Measurements from ENCODE around the gene SAMD4A. TPM values are rescaled to one million over a fixed set of nuclear protein-coding genes. Genes with fewer than 3 reads are reported as not detected.
A peak's percentile ranks its signal among the peaks of the same experiment; 100 is the strongest.

The SAMD4A gene
- total and polyA plus RNA-seq, 4 donors = 17.5 to 31.6 (median 24.5) TPM

- no peaks in the 10 kb centered on the region for H3K9me3 ChIP-seq (ENCODE audit: control insufficient read depth, insufficient read depth, low read length)
- no peaks in the 10 kb centered on the region for H3K4me1 ChIP-seq (ENCODE audit: control insufficient read depth, insufficient read depth, low read length)
- H3K27ac ChIP-seq (ENCODE audit: low read depth, low read length) = no peak overlapping the region
- WGBS (ENCODE audit: insufficient coverage) = 82% methylated on average over 9 of the region's 12 CpGs
- no peak overlapping the region for H3K4me3 ChIP-seq (ENCODE audit: low read depth, low read length)
- peaks cover 42% of the 10 kb centered on the region for H3K36me3 ChIP-seq (ENCODE audit: control insufficient read depth, insufficient read depth, low read length)
- DNase-seq (ENCODE audit: low read depth in 4 of 6, low spot score in 6 of 6) = no peak
- no peaks in the 10 kb centered on the region for H3K27me3 ChIP-seq (ENCODE audit: control insufficient read depth, insufficient read depth, low read length)
Measured at GRCh38 chr14:54763761-54764160, 196.8 kb downstream of the SAMD4A start.

DNA sequence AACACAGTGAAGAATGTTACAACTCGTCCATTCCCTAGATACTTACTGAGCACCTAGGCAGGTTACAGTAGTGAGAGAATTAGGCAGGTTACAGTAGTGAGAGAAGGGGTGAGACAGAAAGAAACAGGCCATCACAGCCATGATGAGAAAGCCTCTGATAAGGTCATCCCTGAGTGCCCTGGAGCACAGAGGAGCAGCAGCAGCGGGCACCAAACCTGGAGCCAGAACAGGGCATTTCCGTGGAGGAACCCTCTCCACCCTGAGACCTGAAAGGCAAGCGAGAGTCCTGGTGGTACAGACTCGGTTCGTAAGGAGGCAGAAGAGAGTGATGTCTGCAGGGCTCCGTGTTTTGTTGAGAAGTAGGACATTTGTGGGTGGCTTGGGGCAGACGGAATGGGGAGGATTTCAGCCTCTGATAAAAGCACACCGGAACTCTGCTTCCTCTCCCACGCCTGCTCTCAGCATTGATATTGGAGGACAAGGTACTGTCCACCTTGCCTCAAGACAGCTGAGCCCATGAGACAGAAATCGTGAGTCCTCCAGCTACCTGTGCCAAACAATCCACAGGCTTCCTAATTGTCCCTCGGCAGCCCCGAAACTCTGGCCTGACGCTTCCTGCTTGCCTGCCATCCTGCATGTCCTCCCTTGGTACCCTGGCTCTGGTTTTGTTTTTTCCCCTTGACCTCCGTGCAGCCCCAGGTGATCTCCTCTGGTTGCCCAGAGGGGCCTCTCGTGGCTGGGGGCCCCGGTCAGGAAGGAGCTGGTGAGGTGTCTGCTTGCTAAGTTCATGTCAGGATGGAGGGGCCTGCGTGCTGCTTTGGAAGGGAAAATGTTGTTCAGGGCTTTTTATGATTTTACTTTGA lies 199.6 kb downstream of the SAMD4A start:
- Histone ChIP-seq H3K36me3 (ENCODE audit: control insufficient read depth, insufficient read depth, low read length) (peaks cover 32% of the 10 kb centered on the region), H3K4me3 (ENCODE audit: low read depth, low read length) (no peak overlapping the region), H3K4me1 (ENCODE audit: control insufficient read depth, insufficient read depth, low read length) (no peaks in the 10 kb centered on the region), H3K9me3 (ENCODE audit: control insufficient read depth, insufficient read depth, low read length) (no peaks in the 10 kb centered on the region), H3K27me3 (ENCODE audit: control insufficient read depth, insufficient read depth, low read length) (no peaks in the 10 kb centered on the region), H3K27ac (ENCODE audit: low read depth, low read length) (no peak overlapping the region)
- WGBS (ENCODE audit: insufficient coverage) = 86% methylated on average over 17 of the region's 18 CpGs
- no peak for DNase-seq (ENCODE audit: low read depth in 4 of 6, low spot score in 6 of 6)

DNA sequence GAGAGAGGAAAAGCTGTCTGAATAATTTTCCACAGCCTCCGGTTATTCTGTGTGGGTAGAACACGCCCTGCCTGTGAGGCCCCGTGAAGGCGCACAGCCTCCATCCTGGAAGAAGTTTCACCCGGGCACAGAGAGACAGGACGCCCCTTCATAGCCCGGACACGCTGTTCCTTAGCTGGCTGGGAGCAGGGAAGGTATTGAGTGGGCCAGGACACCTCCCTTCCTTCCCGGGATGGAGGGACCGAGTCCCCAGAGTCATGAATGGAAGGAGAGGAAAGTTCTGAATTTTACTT lies 200.2 kb downstream of the SAMD4A start:
- H3K4me3 ChIP-seq (ENCODE audit: low read depth, low read length) = no peak overlapping the region
- H3K27me3 ChIP-seq (ENCODE audit: control insufficient read depth, insufficient read depth, low read length) = no peaks in the 10 kb centered on the region
- no peak for DNase-seq (ENCODE audit: low read depth in 4 of 6, low spot score in 6 of 6)
- H3K36me3 ChIP-seq (ENCODE audit: control insufficient read depth, insufficient read depth, low read length) = peaks cover 30% of the 10 kb centered on the region
- H3K27ac ChIP-seq (ENCODE audit: low read depth, low read length) = no peak overlapping the region
- H3K9me3 ChIP-seq (ENCODE audit: control insufficient read depth, insufficient read depth, low read length) = no peaks in the 10 kb centered on the region
- H3K4me1 ChIP-seq (ENCODE audit: control insufficient read depth, insufficient read depth, low read length) = no peaks in the 10 kb centered on the region
- 97% methylated on average over 6 of the region's 10 CpGs for WGBS (ENCODE audit: insufficient coverage)

DNA sequence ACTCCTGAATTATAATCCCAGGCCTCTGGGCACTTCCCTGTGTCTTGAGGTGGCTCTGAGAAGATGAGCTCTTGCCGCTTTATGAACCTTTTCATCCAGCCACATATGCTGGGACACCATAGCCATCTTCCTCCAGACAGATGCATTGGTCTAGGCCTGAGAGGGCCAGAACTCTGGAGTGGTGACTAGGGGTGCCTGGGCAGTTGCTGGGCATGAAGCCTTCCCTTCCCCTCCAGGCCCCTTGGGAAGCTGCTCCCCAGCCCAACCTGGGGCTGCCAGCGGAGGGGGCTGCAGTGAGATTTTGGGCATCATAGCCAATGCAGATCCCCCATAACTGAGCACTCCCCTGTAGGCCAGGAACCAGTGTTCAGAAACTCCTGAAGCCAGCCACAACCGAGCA lies 200.5 kb downstream of the SAMD4A start:
- 60% methylated on average over 2 of the region's 3 CpGs for whole genome bisulfite sequencing (ENCODE audit: insufficient coverage)
- peaks cover 30% of the 10 kb centered on the region for H3K36me3 ChIP-seq (ENCODE audit: control insufficient read depth, insufficient read depth, low read length)

GRCh38 chr14:54768501-54769129 lies 201.7 kb downstream of the SAMD4A start:
- WGBS (ENCODE audit: insufficient coverage) = 78% methylated on average over 9 of the region's 9 CpGs

More for the DNA sequence above, 200.5 kb downstream of the SAMD4A start:
- H3K4me3 ChIP-seq (ENCODE audit: low read depth, low read length) = no peak overlapping the region
- no peaks in the 10 kb centered on the region for H3K4me1 ChIP-seq (ENCODE audit: control insufficient read depth, insufficient read depth, low read length)
- no peak for DNase-seq (ENCODE audit: low read depth in 4 of 6, low spot score in 6 of 6)
- H3K9me3 ChIP-seq (ENCODE audit: control insufficient read depth, insufficient read depth, low read length) = no peaks in the 10 kb centered on the region
- H3K27me3 ChIP-seq (ENCODE audit: control insufficient read depth, insufficient read depth, low read length) = no peaks in the 10 kb centered on the region
- no peak overlapping the region for H3K27ac ChIP-seq (ENCODE audit: low read depth, low read length)

DNA sequence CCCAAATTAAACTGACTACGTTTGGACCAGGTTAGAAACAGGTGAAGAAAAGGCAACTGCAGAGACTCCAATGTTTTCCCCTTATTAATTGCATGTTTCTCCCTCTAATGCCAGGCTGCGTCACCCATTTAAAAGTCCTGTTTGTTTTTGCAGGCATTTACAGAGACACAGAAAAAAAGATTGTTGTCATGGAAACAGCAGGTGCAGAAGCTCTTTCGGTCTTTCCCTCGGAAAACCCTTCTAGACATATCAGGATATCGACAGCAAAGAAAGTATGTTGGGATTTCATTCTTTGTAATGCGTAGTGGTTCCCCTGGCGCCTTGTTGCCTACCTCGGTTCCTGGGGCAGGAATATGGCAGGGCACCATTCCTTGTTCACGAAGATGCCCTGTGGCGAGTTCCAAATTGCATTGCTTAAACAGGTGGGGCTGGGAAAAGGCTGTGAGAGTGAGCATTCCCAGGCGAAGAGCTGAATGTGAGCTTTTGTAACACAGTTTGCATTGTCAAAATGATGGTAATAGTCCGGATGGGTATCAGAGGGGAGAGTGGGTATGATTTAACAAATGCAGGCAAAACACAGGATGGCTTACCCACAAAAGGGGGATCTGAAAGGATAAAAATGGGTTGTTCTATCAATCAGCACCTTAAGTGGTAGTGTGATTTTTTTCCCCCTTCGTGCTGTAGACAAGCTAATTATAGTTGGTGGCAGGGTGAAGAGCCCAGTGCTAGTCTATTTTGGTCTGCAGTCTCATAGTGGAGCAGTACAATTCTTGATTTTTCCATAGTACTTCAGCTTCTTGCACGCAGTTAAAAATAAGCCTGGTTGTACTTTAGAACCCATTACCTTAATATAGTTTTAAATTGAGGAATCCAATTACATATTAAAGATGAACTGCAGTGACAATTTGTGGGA lies 203.3 kb downstream of the SAMD4A start:
- peaks cover 25% of the 10 kb centered on the region for H3K36me3 ChIP-seq (ENCODE audit: control insufficient read depth, insufficient read depth, low read length)
- DNase-seq (ENCODE audit: low read depth in 4 of 6, low spot score in 6 of 6) = peak in 1 of 6 donors; percentile 91
- H3K4me3 ChIP-seq (ENCODE audit: low read depth, low read length) = no peak overlapping the region
- 53% methylated on average over 12 of the region's 14 CpGs for WGBS (ENCODE audit: insufficient coverage)
- no peak overlapping the region for H3K27ac ChIP-seq (ENCODE audit: low read depth, low read length)
- H3K4me1 ChIP-seq (ENCODE audit: control insufficient read depth, insufficient read depth, low read length) = peaks cover 21% of the 10 kb centered on the region
- H3K9me3 ChIP-seq (ENCODE audit: control insufficient read depth, insufficient read depth, low read length) = no peaks in the 10 kb centered on the region
- no peaks in the 10 kb centered on the region for H3K27me3 ChIP-seq (ENCODE audit: control insufficient read depth, insufficient read depth, low read length)

More at GRCh38 chr14:54768501-54769129, 201.7 kb downstream of the SAMD4A start:
- Histone ChIP-seq H3K9me3 (ENCODE audit: control insufficient read depth, insufficient read depth, low read length) (no peaks in the 10 kb centered on the region), H3K4me1 (ENCODE audit: control insufficient read depth, insufficient read depth, low read length) (peaks cover 8% of the 10 kb centered on the region), H3K27ac (ENCODE audit: low read depth, low read length) (no peak overlapping the region), H3K36me3 (ENCODE audit: control insufficient read depth, insufficient read depth, low read length) (peaks cover 30% of the 10 kb centered on the region), H3K4me3 (ENCODE audit: low read depth, low read length) (no peak overlapping the region), H3K27me3 (ENCODE audit: control insufficient read depth, insufficient read depth, low read length) (no peaks in the 10 kb centered on the region)
- no peak for DNase-seq (ENCODE audit: low read depth in 4 of 6, low spot score in 6 of 6)

- no peaks in the 10 kb centered on the region for H3K9me3 ChIP-seq (ENCODE audit: control insufficient read depth, insufficient read depth, low read length)
- 97% methylated on average over 3 of the region's 6 CpGs for WGBS (ENCODE audit: insufficient coverage)
- H3K4me3 ChIP-seq (ENCODE audit: low read depth, low read length) = no peak overlapping the region
- peaks cover 21% of the 10 kb centered on the region for H3K36me3 ChIP-seq (ENCODE audit: control insufficient read depth, insufficient read depth, low read length)
- H3K27ac ChIP-seq (ENCODE audit: low read depth, low read length) = no peak overlapping the region
- no peak for DNase-seq (ENCODE audit: low read depth in 4 of 6, low spot score in 6 of 6)
- H3K27me3 ChIP-seq (ENCODE audit: control insufficient read depth, insufficient read depth, low read length) = no peaks in the 10 kb centered on the region
- peaks cover 35% of the 10 kb centered on the region for H3K4me1 ChIP-seq (ENCODE audit: control insufficient read depth, insufficient read depth, low read length)
Measured at GRCh38 chr14:54771411-54772027, 204.6 kb downstream of the SAMD4A start.

- no peak for DNase-seq (ENCODE audit: low read depth in 4 of 6, low spot score in 6 of 6)
- H3K4me3 ChIP-seq (ENCODE audit: low read depth, low read length) = no peak overlapping the region
- no peaks in the 10 kb centered on the region for H3K9me3 ChIP-seq (ENCODE audit: control insufficient read depth, insufficient read depth, low read length)
- H3K36me3 ChIP-seq (ENCODE audit: control insufficient read depth, insufficient read depth, low read length) = peaks cover 17% of the 10 kb centered on the region
- H3K27ac ChIP-seq (ENCODE audit: low read depth, low read length) = peak overlapping the region; percentile 87
- H3K4me1 ChIP-seq (ENCODE audit: control insufficient read depth, insufficient read depth, low read length) = peaks cover 36% of the 10 kb centered on the region
- WGBS (ENCODE audit: insufficient coverage) = 76% methylated on average over 5 of the region's 7 CpGs
- no peaks in the 10 kb centered on the region for H3K27me3 ChIP-seq (ENCODE audit: control insufficient read depth, insufficient read depth, low read length)
Measured at GRCh38 chr14:54772451-54772881, 205.5 kb downstream of the SAMD4A start.

All from spinal cord (tissue), 10 donors.